IMR-90 (cell line): Measurements from ENCODE around the gene RALGAPA2. TPM values are rescaled to one million over a fixed set of nuclear protein-coding genes. Genes with fewer than 3 reads are reported as not detected.

ENCODE experiments used
- ATAC-seq: fragments of 200-7000 bp; cut with Tn5 transposase; 2 replicates; pipeline ENCODE4 v1.9.1; 2020; ENCODE audit warnings: low read depth, mild to moderate bottlenecking, moderate library complexity
- BruUV-seq: library from RNA; stranded (reverse); fragments of 400-500 nt; replicated peaks from 2 replicates; lab custom pipeline; 2021; lab: Mats Ljungman, UMichigan
- CTCF ChIA-PET: fragments of 300-600 bp; formaldehyde crosslinking; extraction: SDS; loops from one replicate; lab custom pipeline; 2021; ENCODE audit warnings: antibody characterized with exemption; lab: Yijun Ruan, JAX
- POLR2A ChIA-PET: fragments of 300-600 bp; sonication (Branson Sonifier 250); formaldehyde crosslinking; loops from one replicate; lab custom pipeline; 2022; ENCODE audit warnings: antibody characterized with exemption; ENCODE audit not compliant: unreplicated experiment; lab: Charles Lee
- DNase-seq: peaks from one replicate; pipeline ENCODE4 v3.0.0; 2013
- H2AFZ ChIP-seq: replicated peaks from 2 replicates; pipeline ENCODE3; 2013; ENCODE audit warnings: low read length, mild to moderate bottlenecking; ENCODE audit not compliant: poor library complexity
- H2AK5ac ChIP-seq: 2 replicates; pipeline ENCODE4 v1.6.1; 2013; ENCODE audit warnings: low read depth, low read length, inconsistent platforms
- H2AK9ac ChIP-seq: replicated peaks from 2 replicates; pipeline ENCODE3; 2013; ENCODE audit warnings: mild to moderate bottlenecking, low read depth, low read length, moderate library complexity; ENCODE audit not compliant: poor library complexity
- H2BK120ac ChIP-seq: 2 replicates; pipeline ENCODE4 v1.6.1; 2013; ENCODE audit warnings: low read depth, low read length, inconsistent platforms
- H2BK15ac ChIP-seq: 3 replicates; pipeline ENCODE4 v1.6.1; 2013; ENCODE audit warnings: low read depth, low read length, inconsistent platforms
- H2BK20ac ChIP-seq: 2 replicates; pipeline ENCODE4 v1.6.1; 2013; ENCODE audit warnings: low read depth, mild to moderate bottlenecking, inconsistent platforms, low read length, moderate library complexity
- H2BK5ac ChIP-seq: 2 replicates; pipeline ENCODE4 v1.6.1; 2013; ENCODE audit warnings: mild to moderate bottlenecking, low read depth, low read length, inconsistent platforms; ENCODE audit not compliant: poor library complexity, severe bottlenecking
- H3K14ac ChIP-seq: replicated peaks from 2 replicates; pipeline ENCODE4 v1.6.1; 2013; ENCODE audit warnings: low read depth, low read length, inconsistent platforms
- H3K18ac ChIP-seq: 2 replicates; pipeline ENCODE4 v1.6.1; 2013; ENCODE audit warnings: low read depth, low read length, control low read depth
- H3K23ac ChIP-seq: 2 replicates; pipeline ENCODE4 v1.6.1; 2013; ENCODE audit warnings: low read depth, low read length, inconsistent platforms
- H3K27ac ChIP-seq: 2 replicates; pipeline ENCODE4 v1.5.1; 2013; ENCODE audit warnings: mild to moderate bottlenecking, control low read depth, low read length; ENCODE audit not compliant: insufficient read depth
- H3K27me3 ChIP-seq: 2 replicates; pipeline ENCODE4 v1.6.1; 2013; ENCODE audit warnings: low read length; ENCODE audit not compliant: control insufficient read depth, insufficient read depth
- H3K36me3 ChIP-seq: 2 replicates; pipeline ENCODE4 v1.6.1; 2013; ENCODE audit warnings: low read length, mixed read lengths; ENCODE audit not compliant: control insufficient read depth, insufficient read depth
- H3K4ac ChIP-seq: 2 replicates; pipeline ENCODE4 v1.6.1; 2013; ENCODE audit warnings: low read depth, low read length, inconsistent platforms
- H3K4me1 ChIP-seq: 2 replicates; pipeline ENCODE4 v1.6.1; 2013; ENCODE audit warnings: low read length, mixed read lengths; ENCODE audit not compliant: control insufficient read depth, insufficient read depth
- H3K4me2 ChIP-seq: 2 replicates; pipeline ENCODE4 v1.6.1; 2013; ENCODE audit warnings: low read depth, mild to moderate bottlenecking, control low read depth, low read length, moderate library complexity
- H3K4me3 ChIP-seq: 2 replicates; pipeline ENCODE4 v1.5.1; 2013; ENCODE audit warnings: low read depth, mild to moderate bottlenecking, control low read depth, low read length, moderate library complexity; ENCODE audit not compliant: insufficient read depth
- H3K56ac ChIP-seq: 2 replicates; pipeline ENCODE4 v1.6.1; 2013; ENCODE audit warnings: low read length, inconsistent platforms; ENCODE audit not compliant: insufficient read depth; ENCODE audit errors: extremely low read depth
- H3K79me1 ChIP-seq, 2 experiments: 2 replicates each; pipeline ENCODE4 v1.6.1; 2013; ENCODE audit warnings: low read length in 2 of 2, inconsistent platforms in 1 of 2, low read depth in 1 of 2
- H3K9ac ChIP-seq: 2 replicates; pipeline ENCODE4 v1.6.1; 2013; ENCODE audit warnings: low read depth, low read length, control low read depth
- H3K9me1 ChIP-seq: 2 replicates; pipeline ENCODE4 v1.6.1; 2013; ENCODE audit warnings: low read length, inconsistent platforms; ENCODE audit not compliant: insufficient read depth
- H3K9me3 ChIP-seq: 2 replicates; pipeline ENCODE4 v1.6.1; 2013; ENCODE audit warnings: low read length; ENCODE audit not compliant: control insufficient read depth, insufficient read depth
- H4K20me1 ChIP-seq: 2 replicates; pipeline ENCODE4 v1.6.1; 2013; ENCODE audit warnings: low read length, inconsistent platforms; ENCODE audit not compliant: insufficient read depth
- H4K5ac ChIP-seq: 2 replicates; pipeline ENCODE4 v1.6.1; 2013; ENCODE audit warnings: mild to moderate bottlenecking, low read depth, low read length, control low read depth
- H4K8ac ChIP-seq, 2 experiments: 2 replicates each; pipeline ENCODE4 v1.6.1; 2013; ENCODE audit warnings: low read depth in 2 of 2, low read length in 2 of 2, control low read depth in 1 of 2, inconsistent platforms in 1 of 2
- H4K91ac ChIP-seq: 2 replicates; pipeline ENCODE4 v1.6.1; 2013; ENCODE audit warnings: low read depth, low read length, inconsistent platforms; ENCODE audit not compliant: insufficient read depth
- CTCF ChIP-seq: conservative IDR thresholded peaks from 2 replicates; pipeline ENCODE4 v1.5.1; 2012; ENCODE audit warnings: mild to moderate bottlenecking, low read depth, low read length, improper control_type of control experiment
- ELK1 ChIP-seq: fragments of 150-350 bp; IDR thresholded peaks from 2 replicates; pipeline ENCODE4 v1.6.1; 2016; ENCODE audit warnings: low read depth, mild to moderate bottlenecking, low read length, moderate library complexity, borderline replicate concordance
- FOS ChIP-seq: fragments of 150-350 bp; IDR thresholded peaks from 2 replicates; pipeline ENCODE4 v1.6.1; 2016; ENCODE audit warnings: low read depth, low read length
- MXI1 ChIP-seq: IDR thresholded peaks from 2 replicates; pipeline ENCODE4 v1.6.1; 2012; ENCODE audit warnings: low read depth, mild to moderate bottlenecking, low read length, moderate library complexity, borderline replicate concordance
- NFE2L2 ChIP-seq: fragments of 150-350 bp; IDR thresholded peaks from 2 replicates; pipeline ENCODE4 v1.6.1; 2016; ENCODE audit warnings: low read depth, mild to moderate bottlenecking, low read length
- POLR2A ChIP-seq: IDR thresholded peaks from 2 replicates; pipeline ENCODE4 v1.6.1; 2012; ENCODE audit warnings: mild to moderate bottlenecking, low read depth, low read length
- RAD21 ChIP-seq: IDR thresholded peaks from 2 replicates; pipeline ENCODE4 v1.6.1; 2012; ENCODE audit warnings: low read length, improper control_type of control experiment
- USF2 ChIP-seq: fragments of 150-350 bp; IDR thresholded peaks from 2 replicates; pipeline ENCODE4 v1.6.1; 2017; ENCODE audit warnings: mild to moderate bottlenecking, antibody characterized with exemption, low read length, low read depth
- WGBS, 2 experiments: methylation state at CpG; one replicate each; pipeline versions ENCODE4 v1.1.5 to v1.1.7; 2013; ENCODE audit warnings: missing lambda C conversion rate in 2 of 2; ENCODE audit not compliant: insufficient read length in 1 of 2; ENCODE audit errors: extremely low coverage in 2 of 2; 5-methylcytosine and 5-hydroxymethylcytosine counted together
- dilution Hi-C: fragments of 300-500 bp; cut with HindIII; formaldehyde crosslinking; loops from one replicate; pipeline ENCODE4 v1.14.3; 2018; ENCODE audit warnings: low sequenced_read_pairs; ENCODE audit not compliant: unreplicated experiment
- in situ Hi-C: fragments of 300-500 bp; cut with MboI; formaldehyde crosslinking; loops from 3 replicates; pipeline ENCODE4 v1.14.3; 2019; ENCODE audit warnings: low sequenced_read_pairs, inconsistent platforms, mixed read lengths
- intact Hi-C: fragments of 100-400 bp; cut with micrococcal nuclease; formaldehyde crosslinking; loops from 2 replicates; pipeline ENCODE4 v1.10.0; 2022
- polyA plus RNA-seq, 3 experiments: library from polyadenylated mRNA; depleted of rRNA; stranded (reverse); fragments of >200 nt; gene quantifications; 2 replicates each; pipeline ENCODE4 v1.2.3, GENCODE V29; 2012; ENCODE audit warnings: low replicate concordance in 1 of 3
- total RNA-seq: library from RNA; depleted of rRNA; stranded (reverse); fragments of >200 nt; gene quantifications from 2 replicates; pipeline ENCODE4 v1.2.3, GENCODE V29; 2012

Gene RALGAPA2
- total and polyA plus RNA-seq, 2 of the 4 experiments (the other 2 are of a cell fraction), result 1.3 to 3.9 TPM

- Histone ChIP-seq H3K23ac (no peak overlapping the region), H3K4ac (no peak overlapping the region; the same call in 1 of the 2 replicates), H3K4me1 (peaks cover 7% of the 10 kb centered on the region), H3K9ac (no peak overlapping the region), H3K36me3 (no peaks in the 10 kb centered on the region), H3K14ac (no peak overlapping the region), H3K56ac (no peak overlapping the region), H3K27me3 (no peaks in the 10 kb centered on the region), H2AK5ac (no peak overlapping the region), H3K9me3 (no peaks in the 10 kb centered on the region), H4K5ac (no peak overlapping the region), H4K91ac (no peak overlapping the region), H2BK120ac (no peak overlapping the region), H3K18ac (no peak overlapping the region), H3K79me1 (no peaks in the 10 kb centered on the region), H2BK15ac (no peak overlapping the region), H2BK20ac (no peak overlapping the region), H2AFZ (no peak overlapping the region), H3K9me1 (no peaks in the 10 kb centered on the region; the same call in 1 of the 2 replicates), H4K8ac (no peak overlapping the region), H2BK5ac (no peak overlapping the region), H3K4me2 (no peak overlapping the region), H3K4me3 (no peak overlapping the region), H4K20me1 (no peaks in the 10 kb centered on the region), H2AK9ac (no peak overlapping the region), H3K27ac (no peak overlapping the region)
- intact Hi-C loops, result no loop called here
- DNase-seq (no peak), ATAC-seq (no peak)
- WGBS, 2 experiments, result 100% methylated on average over 1 of the region's 2 CpGs; no CpG with 5 or more reads in 1 of the 2 experiments
- TF ChIP-seq RAD21 (no peak), CTCF (no peak), MXI1 (no peak), USF2 (no peak), ELK1 (no peak), NFE2L2 (no peak), POLR2A (no peak), FOS (no peak)
- CTCF ChIA-PET, result interaction anchor here (0.5 kb wide), 1 partner anchor 29 kb away, joined by 4 read pairs; no protein-coding TSS in a partner anchor
- dilution Hi-C loops, result no loop called here
- no TSS peak for BruUV-seq
- in situ Hi-C loops, result no loop called here
- POLR2A ChIA-PET, result no interaction called here
These were observed 256.5 kb downstream of the RALGAPA2 start for GRCh38 chr20:20455926-20456325.
